ENCODE data around the gene ZNF57. TPM values are rescaled to one million over a fixed set of nuclear protein-coding genes. Genes with fewer than 3 reads are reported as not detected.
A peak's percentile ranks its signal among the peaks of the same experiment; 100 is the strongest.

Gene ZNF57
- total and polyA plus RNA-seq, 9 of the 15 experiments (the other 6 are each of a cell fraction or from before 2014, with no cell fraction given): 3.9 to 13.5 (median 7.8) TPM

DNA sequence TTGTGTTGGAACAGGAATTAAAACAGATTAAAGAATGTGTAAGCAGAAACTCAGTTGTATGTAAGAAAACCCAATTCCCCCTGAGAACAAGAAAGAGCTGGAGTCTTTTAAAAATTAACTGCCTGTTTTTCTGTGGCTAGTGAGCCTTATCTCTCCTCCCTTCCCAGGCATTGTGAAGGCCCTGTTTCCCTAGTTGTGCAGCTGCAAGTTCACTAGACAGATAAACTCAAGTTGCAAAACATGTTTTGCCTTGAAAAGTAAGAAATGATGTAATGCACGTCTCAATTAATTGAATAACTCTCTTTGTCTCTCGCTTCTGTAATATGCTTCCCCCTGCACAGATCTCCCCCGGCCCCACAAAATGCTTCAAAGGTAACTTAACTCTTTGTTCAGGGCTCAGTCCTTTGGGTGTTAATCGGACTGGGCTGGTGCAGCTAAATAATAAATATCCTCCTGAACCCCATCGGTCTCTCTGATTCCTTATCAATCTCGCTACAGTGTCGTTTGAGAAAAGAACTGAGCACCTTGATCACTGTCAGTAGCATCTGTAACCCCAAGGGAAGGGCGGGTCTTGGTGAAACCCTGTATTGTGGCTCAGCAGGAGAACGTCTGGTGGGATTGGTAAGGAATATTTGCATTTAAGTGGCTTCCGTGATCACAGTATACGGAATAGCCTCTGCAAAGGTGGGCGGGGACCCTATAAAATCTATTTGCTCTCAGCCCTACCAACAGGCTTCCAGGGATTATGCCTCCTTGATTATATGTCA, 35.2 kb upstream of the ZNF57 start (continued):
- TF ChIP-seq ATF1 (CRISPR knock-in tag; IDR thresholded peaks at IDR 0.05) (no peak), ATF1 (tag; IDR thresholded peaks at IDR 0.05) (no peak), ZNF124 (CRISPR knock-in tag; IDR thresholded peaks at IDR 0.05) (no peak), PML (IDR thresholded peaks at IDR 0.05; ENCODE audit: low read length) (peak; percentile 69), MTA2 (IDR thresholded peaks at IDR 0.05; ENCODE audit: low read depth) (peak; percentile 79), RCOR1 (IDR thresholded peaks at IDR 0.05; ENCODE audit: borderline replicate concordance in 1 of 2, low read depth in 2 of 2, low read length in 2 of 2) (0 out of 4 replicates have a peak, but pooled peaks of 1 of the 2 experiments have one; percentile 14), KAT7 (CRISPR knock-in tag; IDR thresholded peaks at IDR 0.05; ENCODE audit: borderline replicate concordance) (no peak), ZNF134 (CRISPR knock-in tag; conservative IDR thresholded peaks at IDR 0.05) (no peak), SMARCA4 (IDR thresholded peaks at IDR 0.05) (peak; percentile 87), ZNF586 (CRISPR knock-in tag; conservative IDR thresholded peaks at IDR 0.05) (no peak), CBX3 (IDR thresholded peaks at IDR 0.05; ENCODE audit: borderline replicate concordance in 1 of 2, low read length in 2 of 2) (no peak), PYGO2 (tag; IDR thresholded peaks at IDR 0.05) (no peak)
- TF ChIP-seq, protein P1, sequence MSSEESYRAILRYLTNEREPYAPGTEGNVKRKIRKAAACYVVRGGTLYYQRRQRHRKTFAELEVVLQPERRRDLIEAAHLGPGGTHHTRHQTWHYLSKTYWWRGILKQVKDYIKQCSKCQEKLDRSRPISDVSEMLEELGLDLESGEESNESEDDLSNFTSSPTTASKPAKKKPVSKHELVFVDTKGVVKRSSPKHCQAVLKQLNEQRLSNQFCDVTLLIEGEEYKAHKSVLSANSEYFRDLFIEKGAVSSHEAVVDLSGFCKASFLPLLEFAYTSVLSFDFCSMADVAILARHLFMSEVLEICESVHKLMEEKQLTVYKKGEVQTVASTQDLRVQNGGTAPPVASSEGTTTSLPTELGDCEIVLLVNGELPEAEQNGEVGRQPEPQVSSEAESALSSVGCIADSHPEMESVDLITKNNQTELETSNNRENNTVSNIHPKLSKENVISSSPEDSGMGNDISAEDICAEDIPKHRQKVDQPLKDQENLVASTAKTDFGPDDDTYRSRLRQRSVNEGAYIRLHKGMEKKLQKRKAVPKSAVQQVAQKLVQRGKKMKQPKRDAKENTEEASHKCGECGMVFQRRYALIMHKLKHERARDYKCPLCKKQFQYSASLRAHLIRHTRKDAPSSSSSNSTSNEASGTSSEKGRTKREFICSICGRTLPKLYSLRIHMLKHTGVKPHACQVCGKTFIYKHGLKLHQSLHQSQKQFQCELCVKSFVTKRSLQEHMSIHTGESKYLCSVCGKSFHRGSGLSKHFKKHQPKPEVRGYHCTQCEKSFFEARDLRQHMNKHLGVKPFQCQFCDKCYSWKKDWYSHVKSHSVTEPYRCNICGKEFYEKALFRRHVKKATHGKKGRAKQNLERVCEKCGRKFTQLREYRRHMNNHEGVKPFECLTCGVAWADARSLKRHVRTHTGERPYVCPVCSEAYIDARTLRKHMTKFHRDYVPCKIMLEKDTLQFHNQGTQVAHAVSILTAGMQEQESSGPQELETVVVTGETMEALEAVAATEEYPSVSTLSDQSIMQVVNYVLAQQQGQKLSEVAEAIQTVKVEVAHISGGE (CRISPR knock-in tag; IDR thresholded peaks at IDR 0.05): peak in 1 of 3 experiments; percentile 51; a peak in 2 of 6 replicates
- TF ChIP-seq, protein P2, sequence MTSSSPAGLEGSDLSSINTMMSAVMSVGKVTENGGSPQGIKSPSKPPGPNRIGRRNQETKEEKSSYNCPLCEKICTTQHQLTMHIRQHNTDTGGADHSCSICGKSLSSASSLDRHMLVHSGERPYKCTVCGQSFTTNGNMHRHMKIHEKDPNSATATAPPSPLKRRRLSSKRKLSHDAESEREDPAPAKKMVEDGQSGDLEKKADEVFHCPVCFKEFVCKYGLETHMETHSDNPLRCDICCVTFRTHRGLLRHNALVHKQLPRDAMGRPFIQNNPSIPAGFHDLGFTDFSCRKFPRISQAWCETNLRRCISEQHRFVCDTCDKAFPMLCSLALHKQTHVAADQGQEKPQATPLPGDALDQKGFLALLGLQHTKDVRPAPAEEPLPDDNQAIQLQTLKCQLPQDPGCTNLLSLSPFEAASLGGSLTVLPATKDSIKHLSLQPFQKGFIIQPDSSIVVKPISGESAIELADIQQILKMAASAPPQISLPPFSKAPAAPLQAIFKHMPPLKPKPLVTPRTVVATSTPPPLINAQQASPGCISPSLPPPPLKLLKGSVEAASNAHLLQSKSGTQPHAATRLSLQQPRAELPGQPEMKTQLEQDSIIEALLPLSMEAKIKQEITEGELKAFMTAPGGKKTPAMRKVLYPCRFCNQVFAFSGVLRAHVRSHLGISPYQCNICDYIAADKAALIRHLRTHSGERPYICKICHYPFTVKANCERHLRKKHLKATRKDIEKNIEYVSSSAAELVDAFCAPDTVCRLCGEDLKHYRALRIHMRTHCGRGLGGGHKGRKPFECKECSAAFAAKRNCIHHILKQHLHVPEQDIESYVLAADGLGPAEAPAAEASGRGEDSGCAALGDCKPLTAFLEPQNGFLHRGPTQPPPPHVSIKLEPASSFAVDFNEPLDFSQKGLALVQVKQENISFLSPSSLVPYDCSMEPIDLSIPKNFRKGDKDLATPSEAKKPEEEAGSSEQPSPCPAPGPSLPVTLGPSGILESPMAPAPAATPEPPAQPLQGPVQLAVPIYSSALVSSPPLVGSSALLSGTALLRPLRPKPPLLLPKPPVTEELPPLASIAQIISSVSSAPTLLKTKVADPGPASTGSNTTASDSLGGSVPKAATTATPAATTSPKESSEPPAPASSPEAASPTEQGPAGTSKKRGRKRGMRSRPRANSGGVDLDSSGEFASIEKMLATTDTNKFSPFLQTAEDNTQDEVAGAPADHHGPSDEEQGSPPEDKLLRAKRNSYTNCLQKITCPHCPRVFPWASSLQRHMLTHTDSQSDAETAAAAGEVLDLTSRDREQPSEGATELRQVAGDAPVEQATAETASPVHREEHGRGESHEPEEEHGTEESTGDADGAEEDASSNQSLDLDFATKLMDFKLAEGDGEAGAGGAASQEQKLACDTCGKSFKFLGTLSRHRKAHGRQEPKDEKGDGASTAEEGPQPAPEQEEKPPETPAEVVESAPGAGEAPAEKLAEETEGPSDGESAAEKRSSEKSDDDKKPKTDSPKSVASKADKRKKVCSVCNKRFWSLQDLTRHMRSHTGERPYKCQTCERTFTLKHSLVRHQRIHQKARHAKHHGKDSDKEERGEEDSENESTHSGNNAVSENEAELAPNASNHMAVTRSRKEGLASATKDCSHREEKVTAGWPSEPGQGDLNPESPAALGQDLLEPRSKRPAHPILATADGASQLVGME (CRISPR knock-in tag; IDR thresholded peaks at IDR 0.05): no peak
- TF ChIP-seq, protein P3, sequence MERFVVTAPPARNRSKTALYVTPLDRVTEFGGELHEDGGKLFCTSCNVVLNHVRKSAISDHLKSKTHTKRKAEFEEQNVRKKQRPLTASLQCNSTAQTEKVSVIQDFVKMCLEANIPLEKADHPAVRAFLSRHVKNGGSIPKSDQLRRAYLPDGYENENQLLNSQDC (CRISPR knock-in tag; IDR thresholded peaks at IDR 0.05): no peak
- TF ChIP-seq, protein P4, sequence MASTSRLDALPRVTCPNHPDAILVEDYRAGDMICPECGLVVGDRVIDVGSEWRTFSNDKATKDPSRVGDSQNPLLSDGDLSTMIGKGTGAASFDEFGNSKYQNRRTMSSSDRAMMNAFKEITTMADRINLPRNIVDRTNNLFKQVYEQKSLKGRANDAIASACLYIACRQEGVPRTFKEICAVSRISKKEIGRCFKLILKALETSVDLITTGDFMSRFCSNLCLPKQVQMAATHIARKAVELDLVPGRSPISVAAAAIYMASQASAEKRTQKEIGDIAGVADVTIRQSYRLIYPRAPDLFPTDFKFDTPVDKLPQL (IDR thresholded peaks at IDR 0.05; ENCODE audit: extremely low read depth, insufficient read length): no peak

Measured in K562 (cell line).